ENCODE measurements around the gene RLBP1.

RLBP1 gene

GRCh38 chr15:89205991-89206585, 15.3 kb downstream of the RLBP1 start:
- no peak for DNase-seq

GRCh38 chr15:89203705-89204273, 17.6 kb downstream of the RLBP1 start:
- no peak for DNase-seq

GRCh38 chr15:89201465-89202005, 19.8 kb downstream of the RLBP1 start:
- no peak for DNase-seq

GRCh38 chr15:89200182-89200581, 21.2 kb downstream of the RLBP1 start:
- no peak for DNase-seq

- no peak for DNase-seq
These were observed 21.6 kb downstream of the RLBP1 start for GRCh38 chr15:89199746-89200145.

GRCh38 chr15:89198934-89199333, 22.4 kb downstream of the RLBP1 start:
- peak; percentile 25 for DNase-seq

GRCh38 chr15:89198196-89198595, 23.2 kb downstream of the RLBP1 start:
- no peak for DNase-seq

GRCh38 chr15:89197503-89197971, 23.8 kb downstream of the RLBP1 start:
- DNase-seq: peak; percentile 53

GRCh38 chr15:89196994-89197393, 24.4 kb downstream of the RLBP1 start:
- no peak for DNase-seq

- no peak for DNase-seq
These were observed 25.1 kb downstream of the RLBP1 start for GRCh38 chr15:89196241-89196640.

GRCh38 chr15:89195836-89196235, 25.5 kb downstream of the RLBP1 start:
- DNase-seq: peak; percentile 93

- DNase-seq: no peak
These were observed 26.8 kb downstream of the RLBP1 start for GRCh38 chr15:89194608-89195007.

GRCh38 chr15:89192766-89193165, 28.6 kb downstream of the RLBP1 start:
- DNase-seq: peak; percentile 53

GRCh38 chr15:89192136-89192535, 29.2 kb downstream of the RLBP1 start:
- DNase-seq: no peak

GRCh38 chr15:89187986-89188514, 33.3 kb downstream of the RLBP1 start:
- DNase-seq: no peak

GRCh38 chr15:89187301-89187985, 33.9 kb downstream of the RLBP1 start:
- DNase-seq: no peak

- DNase-seq: no peak
These were observed 34.6 kb downstream of the RLBP1 start for GRCh38 chr15:89186803-89187202.

- DNase-seq: no peak
These were observed 36.4 kb downstream of the RLBP1 start for GRCh38 chr15:89184886-89185526.

GRCh38 chr15:89184357-89184756, 37.0 kb downstream of the RLBP1 start:
- DNase-seq: no peak

GRCh38 chr15:89179966-89180875, 41.2 kb downstream of the RLBP1 start:
- peak; percentile 48 for DNase-seq

GRCh38 chr15:89178307-89178977, 42.9 kb downstream of the RLBP1 start:
- no peak for DNase-seq
